ENCODE measurements around the gene RMP24.

- no peak for TF ChIP-seq CTCF (IDR thresholded peaks at IDR 0.05)
- TF ChIP-seq POLR2AphosphoS5 (IDR thresholded peaks at IDR 0.05): no peak
- no peak for TF ChIP-seq POLR2A (IDR thresholded peaks at IDR 0.05)
- TF ChIP-seq EP300 (IDR thresholded peaks at IDR 0.05): no peak
Observed at GRCh38 chr18:35962320-35962719, 10.2 kb upstream of the RMP24 start.
